ENCODE results near the gene SEC23A. TPM values are rescaled to one million over a fixed set of nuclear protein-coding genes. Genes with fewer than 3 reads are reported as not detected.

SEC23A gene
- total RNA-seq, 4 donors from 2014 or later, result 88.6 to 290 (median 162) TPM

- Histone ChIP-seq H3K4me1 (peaks cover 0 to 3% (median 0%) of the 10 kb centered on the region in 4 donors), H3K27me3 (no peaks in the 10 kb centered on the region), H3K4me3 (no peak overlapping the region), H3K36me3 (no peaks in the 10 kb centered on the region), H3K9me3 (no peaks in the 10 kb centered on the region), H3K27ac (no peak overlapping the region)
- intact Hi-C loops (cut with DNase I; ENCODE audit: low total_unique reads) (no loop called here), in situ Hi-C loops (cut with MboI; ENCODE audit: low pct_ligation_motif_present in 1 of 4, low pct_unique_long_range_greater_than_20kb in 1 of 4, low sequenced_read_pairs in 3 of 4) (no loop called here)
- WGBS, 2 donors (ENCODE audit: low coverage in 1 of 2), result 39 to 68% methylated on average over 2 of the region's 2 CpGs
- DNase-seq, result no peak
- no peak for TF ChIP-seq POLR2AphosphoS5 (IDR thresholded peaks at IDR 0.05)
- TF ChIP-seq EP300 (IDR thresholded peaks at IDR 0.05; ENCODE audit: low read depth), result no peak
- no peak for TF ChIP-seq POLR2A (IDR thresholded peaks at IDR 0.05)
- TF ChIP-seq CTCF (IDR thresholded peaks at IDR 0.05), result no peak
These were observed 109.1 kb downstream of the SEC23A start for GRCh38 chr14:38993981-38994380.

- Histone ChIP-seq H3K36me3 (no peaks in the 10 kb centered on the region), H3K9me3 (no peaks in the 10 kb centered on the region), H3K27me3 (no peaks in the 10 kb centered on the region), H3K4me3 (no peak overlapping the region), H3K4me1 (peaks cover 0 to 3% (median 0%) of the 10 kb centered on the region in 4 donors), H3K27ac (no peak overlapping the region)
- WGBS, 2 donors (ENCODE audit: low coverage in 1 of 2), result 43 to 74% methylated on average over 4 of the region's 4 CpGs
- intact Hi-C loops (cut with DNase I; ENCODE audit: low total_unique reads), result no loop called here
- in situ Hi-C loops (cut with MboI; ENCODE audit: low pct_ligation_motif_present in 1 of 4, low pct_unique_long_range_greater_than_20kb in 1 of 4, low sequenced_read_pairs in 3 of 4), result no loop called here
- TF ChIP-seq POLR2A (IDR thresholded peaks at IDR 0.05) (no peak), EP300 (IDR thresholded peaks at IDR 0.05; ENCODE audit: low read depth) (no peak), POLR2AphosphoS5 (IDR thresholded peaks at IDR 0.05) (no peak), CTCF (IDR thresholded peaks at IDR 0.05) (no peak)
- no peak for DNase-seq
These were observed 110.8 kb downstream of the SEC23A start for GRCh38 chr14:38992067-38992844.

- no peaks in the 10 kb centered on the region for H3K9me3 ChIP-seq
- H3K27ac ChIP-seq, result no peak overlapping the region
- DNase-seq, result no peak
- no peak overlapping the region for H3K4me3 ChIP-seq
- TF ChIP-seq POLR2AphosphoS5 (IDR thresholded peaks at IDR 0.05) (no peak), POLR2A (IDR thresholded peaks at IDR 0.05) (no peak), CTCF (IDR thresholded peaks at IDR 0.05) (no peak), EP300 (IDR thresholded peaks at IDR 0.05; ENCODE audit: low read depth) (no peak)
- WGBS, 2 donors (ENCODE audit: low coverage in 1 of 2), result 91 to 100% methylated on average over 1 of the region's 1 CpG
- H3K27me3 ChIP-seq, result no peaks in the 10 kb centered on the region
- intact Hi-C loops (cut with DNase I; ENCODE audit: low total_unique reads) (no loop called here), in situ Hi-C loops (cut with MboI; ENCODE audit: low pct_ligation_motif_present in 1 of 4, low pct_unique_long_range_greater_than_20kb in 1 of 4, low sequenced_read_pairs in 3 of 4) (no loop called here)
- no peaks in the 10 kb centered on the region for H3K36me3 ChIP-seq
- peaks cover 0 to 3% (median 0%) of the 10 kb centered on the region in 4 donors for H3K4me1 ChIP-seq
These were observed 111.7 kb downstream of the SEC23A start for GRCh38 chr14:38991299-38991698.

- TF ChIP-seq POLR2A (IDR thresholded peaks at IDR 0.05) (no peak), CTCF (IDR thresholded peaks at IDR 0.05) (no peak), EP300 (IDR thresholded peaks at IDR 0.05; ENCODE audit: low read depth) (no peak), POLR2AphosphoS5 (IDR thresholded peaks at IDR 0.05) (no peak)
- H3K36me3 ChIP-seq, result no peaks in the 10 kb centered on the region
- no peak for DNase-seq
- intact Hi-C loops (cut with DNase I; ENCODE audit: low total_unique reads) (no loop called here), in situ Hi-C loops (cut with MboI; ENCODE audit: low pct_ligation_motif_present in 1 of 4, low pct_unique_long_range_greater_than_20kb in 1 of 4, low sequenced_read_pairs in 3 of 4) (no loop called here)
- no peak overlapping the region for H3K27ac ChIP-seq
- no peaks in the 10 kb centered on the region for H3K9me3 ChIP-seq
- peaks cover 0 to 3% (median 0%) of the 10 kb centered on the region in 4 donors for H3K4me1 ChIP-seq
- H3K27me3 ChIP-seq, result no peaks in the 10 kb centered on the region
- H3K4me3 ChIP-seq, result no peak overlapping the region
- 32 to 56% methylated on average over 2 of the region's 2 CpGs for WGBS, 2 donors (ENCODE audit: low coverage in 1 of 2)
These were observed 113.0 kb downstream of the SEC23A start for GRCh38 chr14:38989922-38990546.
